ENCODE data around the gene AFG1L. TPM values are rescaled to one million over a fixed set of nuclear protein-coding genes. Genes with fewer than 3 reads are reported as not detected.
A peak's percentile ranks its signal among the peaks of the same experiment; 100 is the strongest.
"Not testable (repeated sequence)": the region's sequence is repeated elsewhere in the genome, so short reads cannot be mapped to it uniquely, and the experiment has no call there.

AFG1L gene
- 9.7 and 9.9 TPM in 2 replicates for total RNA-seq
- polyA plus RNA-seq: 9.2 and 9.4 TPM in 2 replicates

DNA sequence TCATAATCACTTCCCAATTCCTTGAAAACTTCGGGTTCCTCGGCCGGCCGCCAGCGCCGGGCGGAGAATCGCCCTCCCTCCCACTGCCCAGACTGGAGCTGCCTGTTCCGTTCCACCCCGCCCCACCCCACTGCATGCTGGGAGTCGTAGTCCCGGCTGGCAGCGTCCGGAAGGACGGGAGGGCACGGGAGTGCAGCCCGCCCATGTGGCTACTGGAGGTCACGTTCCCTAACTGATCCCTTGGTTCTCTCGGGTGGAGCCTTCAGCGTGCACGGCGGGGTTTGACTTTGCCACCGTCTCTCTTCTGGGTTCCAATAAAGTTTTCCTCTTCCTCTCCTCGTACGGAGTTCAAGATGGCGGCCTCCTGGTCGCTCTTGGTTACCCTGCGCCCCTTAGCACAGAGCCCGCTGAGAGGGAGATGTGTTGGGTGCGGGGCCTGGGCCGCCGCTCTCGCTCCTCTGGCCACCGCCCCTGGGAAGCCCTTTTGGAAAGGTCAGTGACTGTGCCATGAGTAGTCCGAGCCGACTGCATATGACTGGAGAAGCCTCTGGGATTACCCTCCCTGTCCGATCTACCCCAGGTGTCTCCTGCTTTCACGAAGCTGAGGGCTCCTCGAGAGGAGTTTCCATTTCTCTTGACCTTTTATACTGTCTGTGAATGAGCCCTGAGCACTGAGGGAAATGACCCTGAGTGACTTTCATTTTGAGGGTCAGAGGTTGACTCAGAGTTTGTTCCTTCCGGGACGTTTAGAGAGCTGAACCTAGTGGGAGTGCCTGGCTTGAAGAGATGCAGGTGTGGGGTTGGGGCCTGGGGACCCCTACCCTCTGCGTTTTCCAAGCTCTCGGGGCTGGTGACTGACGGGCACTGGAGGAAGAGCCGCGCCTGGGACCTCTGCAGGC lies at the start of gene AFG1L:
AFG1L (plus strand) TSS at position 328 of the 899 bp plus-strand sequence; CDS start at position 354, 26 bp downstream.
- Histone ChIP-seq H3K4me2 (peak within 1 kb of the TSS; percentile 84), H2AFZ (peak within 1 kb of the TSS; percentile 90), H3K4me3 (peak within 1 kb of the TSS; percentile 34), H3K79me2 (peaks cover 26% of the 10 kb centered on the region), H3K27me3 (no peaks in the 10 kb centered on the region), H3K27ac (peak within 1 kb of the TSS; percentile 89), H3K4me1 (ENCODE audit: insufficient read depth) (peaks cover 5% of the 10 kb centered on the region), H4K20me1 (ENCODE audit: insufficient read depth, poor library complexity, severe bottlenecking) (no peaks in the 10 kb centered on the region), H3K36me3 (replicated peaks; ENCODE audit: insufficient read depth, low read depth) (no peaks in the 10 kb centered on the region), H3K9me2 (replicated peaks; ENCODE audit: insufficient read depth) (no peaks in the 10 kb centered on the region), H3K9me3 (ENCODE audit: low read depth) (no peaks in the 10 kb centered on the region)
- DNase-seq (ENCODE audit: low spot score): peak; percentile 93
- 1% methylated on average over 42 of the region's 46 CpGs for WGBS (ENCODE audit: low lambda C conversion rate, missing lambda C conversion rate)
- no peak for TF ChIP-seq EZH2 (IDR thresholded peaks at IDR 0.05; ENCODE audit: borderline replicate concordance)
- TF ChIP-seq, protein P1, sequence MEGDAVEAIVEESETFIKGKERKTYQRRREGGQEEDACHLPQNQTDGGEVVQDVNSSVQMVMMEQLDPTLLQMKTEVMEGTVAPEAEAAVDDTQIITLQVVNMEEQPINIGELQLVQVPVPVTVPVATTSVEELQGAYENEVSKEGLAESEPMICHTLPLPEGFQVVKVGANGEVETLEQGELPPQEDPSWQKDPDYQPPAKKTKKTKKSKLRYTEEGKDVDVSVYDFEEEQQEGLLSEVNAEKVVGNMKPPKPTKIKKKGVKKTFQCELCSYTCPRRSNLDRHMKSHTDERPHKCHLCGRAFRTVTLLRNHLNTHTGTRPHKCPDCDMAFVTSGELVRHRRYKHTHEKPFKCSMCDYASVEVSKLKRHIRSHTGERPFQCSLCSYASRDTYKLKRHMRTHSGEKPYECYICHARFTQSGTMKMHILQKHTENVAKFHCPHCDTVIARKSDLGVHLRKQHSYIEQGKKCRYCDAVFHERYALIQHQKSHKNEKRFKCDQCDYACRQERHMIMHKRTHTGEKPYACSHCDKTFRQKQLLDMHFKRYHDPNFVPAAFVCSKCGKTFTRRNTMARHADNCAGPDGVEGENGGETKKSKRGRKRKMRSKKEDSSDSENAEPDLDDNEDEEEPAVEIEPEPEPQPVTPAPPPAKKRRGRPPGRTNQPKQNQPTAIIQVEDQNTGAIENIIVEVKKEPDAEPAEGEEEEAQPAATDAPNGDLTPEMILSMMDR (IDR thresholded peaks at IDR 0.05; ENCODE audit: poor library complexity): no peak

DNA sequence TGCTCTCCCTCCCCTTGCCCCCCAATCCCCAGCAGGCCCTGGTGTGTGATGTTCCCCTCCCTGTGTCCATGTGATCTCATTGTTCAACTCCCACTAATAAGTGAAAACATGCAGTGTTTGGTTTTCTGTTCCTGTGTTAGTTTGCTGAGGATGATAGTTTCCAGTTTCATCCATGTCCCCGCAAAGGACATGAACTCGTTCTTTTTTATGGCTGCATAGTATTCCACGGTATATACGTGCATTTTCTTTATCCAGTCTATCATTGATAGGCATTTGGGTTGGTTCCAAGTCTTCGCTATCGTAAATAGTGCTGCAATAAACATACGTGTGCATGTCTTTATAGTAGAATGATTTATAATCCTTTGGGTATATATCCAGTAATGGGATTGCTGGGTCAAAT lies 49.8 kb upstream of the AFG1L start:
- H3K4me2 ChIP-seq; H3K27me3 ChIP-seq; H3K4me3 ChIP-seq; H2AFZ ChIP-seq; H3K36me3 ChIP-seq (replicated peaks; ENCODE audit: insufficient read depth, low read depth); H3K9me2 ChIP-seq (replicated peaks; ENCODE audit: insufficient read depth); H3K9me3 ChIP-seq (ENCODE audit: low read depth); H3K27ac ChIP-seq; DNase-seq (ENCODE audit: low spot score); H3K4me1 ChIP-seq (ENCODE audit: insufficient read depth): not testable (repeated sequence)
- Histone ChIP-seq H4K20me1 (ENCODE audit: insufficient read depth, poor library complexity, severe bottlenecking) (peaks cover 37% of the 10 kb centered on the region), H3K79me2 (peaks cover 98% of the 10 kb centered on the region)
- WGBS (ENCODE audit: low lambda C conversion rate, missing lambda C conversion rate): 98% methylated on average over 7 of the region's 7 CpGs

DNA sequence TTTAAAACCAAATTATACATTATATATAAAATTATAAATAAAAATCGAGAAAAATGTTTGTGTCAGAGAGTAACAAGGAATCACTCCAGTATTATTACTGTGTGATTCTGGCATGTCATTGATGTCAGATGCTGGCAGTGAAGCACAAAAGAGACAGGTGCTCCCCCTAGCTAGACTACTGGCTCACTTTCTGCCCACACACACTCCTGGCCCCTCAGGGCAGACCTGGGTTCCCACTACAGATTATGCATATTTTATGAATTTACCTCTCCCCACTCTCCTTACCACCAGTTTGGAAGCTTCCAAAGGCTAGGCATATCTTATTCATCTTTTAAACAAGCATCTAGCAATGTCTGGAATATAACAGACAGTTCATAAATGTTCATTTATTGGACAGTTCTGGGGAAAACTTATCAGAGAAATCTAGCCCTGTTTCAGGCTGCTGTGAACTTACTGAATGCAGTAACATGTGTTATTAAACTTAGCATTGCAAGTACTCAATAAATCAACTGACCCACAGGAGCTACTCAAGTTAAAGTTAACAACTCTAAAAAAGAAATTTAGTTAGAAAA lies 46.8 kb upstream of the AFG1L start:
- Histone ChIP-seq H3K9me3 (ENCODE audit: low read depth) (no peaks in the 10 kb centered on the region), H3K9me2 (replicated peaks; ENCODE audit: insufficient read depth) (no peaks in the 10 kb centered on the region), H3K4me3 (no peak overlapping the region), H3K4me1 (ENCODE audit: insufficient read depth) (no peaks in the 10 kb centered on the region), H2AFZ (no peak overlapping the region), H3K79me2 (peaks cover 98% of the 10 kb centered on the region), H3K27ac (no peak overlapping the region), H3K36me3 (replicated peaks; ENCODE audit: insufficient read depth, low read depth) (no peaks in the 10 kb centered on the region), H4K20me1 (ENCODE audit: insufficient read depth, poor library complexity, severe bottlenecking) (peaks cover 54% of the 10 kb centered on the region), H3K27me3 (no peaks in the 10 kb centered on the region), H3K4me2 (no peak overlapping the region)
- WGBS (ENCODE audit: low lambda C conversion rate, missing lambda C conversion rate): 81% methylated on average over 1 of the region's 1 CpG
- TF ChIP-seq EZH2phosphoT487 (IDR thresholded peaks at IDR 0.05; ENCODE audit: low read depth, severe bottlenecking, unreplicated experiment) (no peak), EZH2 (IDR thresholded peaks at IDR 0.05; ENCODE audit: borderline replicate concordance) (no peak)
- TF ChIP-seq, protein P1 (IDR thresholded peaks at IDR 0.05; ENCODE audit: poor library complexity): peak; percentile 6
- no peak for DNase-seq (ENCODE audit: low spot score)

DNA sequence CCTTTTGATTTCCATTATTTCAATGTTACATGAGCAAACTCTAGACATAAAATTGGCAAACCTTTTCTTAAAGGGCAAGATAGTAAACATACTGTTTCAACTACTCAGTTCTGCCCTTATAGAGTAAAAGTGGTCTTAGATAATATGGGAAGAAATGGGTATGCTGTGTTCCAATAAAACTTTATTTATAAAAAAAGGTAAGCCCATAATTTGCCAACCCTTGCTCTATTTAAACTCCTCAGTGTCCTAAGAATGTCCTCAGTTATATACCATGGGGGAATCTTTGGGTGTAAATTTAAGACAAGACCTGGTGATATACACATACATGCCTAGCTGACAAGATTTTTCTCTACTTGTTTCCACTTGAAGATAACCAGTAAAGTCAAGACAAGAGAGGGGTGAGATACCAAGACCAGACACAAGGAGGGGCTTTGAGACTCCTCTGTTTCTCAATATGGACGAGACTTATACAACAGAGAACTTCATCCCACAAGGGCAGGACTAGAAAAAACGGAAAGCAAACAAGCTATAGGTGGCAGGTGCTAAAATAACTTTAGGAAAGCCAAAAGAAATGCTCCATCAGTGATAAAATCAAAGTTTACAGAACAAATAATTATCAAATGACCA lies 44.5 kb upstream of the AFG1L start:
- Histone ChIP-seq H3K9me3 (ENCODE audit: low read depth) (no peaks in the 10 kb centered on the region), H3K9me2 (replicated peaks; ENCODE audit: insufficient read depth) (no peaks in the 10 kb centered on the region), H3K27ac (no peak overlapping the region), H3K36me3 (replicated peaks; ENCODE audit: insufficient read depth, low read depth) (no peaks in the 10 kb centered on the region), H3K4me3 (no peak overlapping the region), H3K4me1 (ENCODE audit: insufficient read depth) (peaks cover 4% of the 10 kb centered on the region), H3K79me2 (peaks cover 98% of the 10 kb centered on the region), H2AFZ (no peak overlapping the region), H4K20me1 (ENCODE audit: insufficient read depth, poor library complexity, severe bottlenecking) (peaks cover 65% of the 10 kb centered on the region), H3K4me2 (no peak overlapping the region), H3K27me3 (no peaks in the 10 kb centered on the region)
- DNase-seq (ENCODE audit: low spot score): no peak
- TF ChIP-seq, protein P1 (IDR thresholded peaks at IDR 0.05; ENCODE audit: poor library complexity): no peak
- TF ChIP-seq EZH2phosphoT487 (IDR thresholded peaks at IDR 0.05; ENCODE audit: low read depth, severe bottlenecking, unreplicated experiment) (no peak), EZH2 (IDR thresholded peaks at IDR 0.05; ENCODE audit: borderline replicate concordance) (no peak)
- 61% methylated on average over 2 of the region's 2 CpGs for WGBS (ENCODE audit: low lambda C conversion rate, missing lambda C conversion rate)
